Heart right ventricle (tissue), 16 donors: ENCODE measurements around the gene CHRNA9. TPM values are rescaled to one million over a fixed set of nuclear protein-coding genes. Genes with fewer than 3 reads are reported as not detected.
A peak's percentile ranks its signal among the peaks of the same experiment; 100 is the strongest.

Experiments
- ATAC-seq, 8 donors: fragments of 200-7000 bp; cut with Tn5 transposase; one replicate each; pipeline ENCODE4 v1.9.1; 2020; ENCODE audit warnings: mild to moderate bottlenecking in 8 of 8, moderate library complexity in 8 of 8, moderate number of reproducible peaks in 1 of 8
- DNase-seq, 2 donors: peaks; one replicate each; pipeline ENCODE4 v3.0.0-alpha.2; 2020
- H3K27ac ChIP-seq, 10 donors: fragments of 200-600 bp; sonication (generic) in 2 of 10; one replicate each; pipeline versions ENCODE4 v1.5.0 to v1.8.0; 2020 to 2022; ENCODE audit warnings: mild to moderate bottlenecking in 3 of 10
- H3K27me3 ChIP-seq, 7 donors: fragments of 200-600 bp; one replicate each; pipeline ENCODE4 v1.8.0; 2021 to 2022; ENCODE audit warnings: mild to moderate bottlenecking in 2 of 7
- H3K36me3 ChIP-seq, 9 donors: fragments of 200-600 bp; sonication (generic) in 1 of 9; one replicate each; pipeline versions ENCODE4 v1.5.0 to v1.8.0; 2020 to 2022; ENCODE audit warnings: mild to moderate bottlenecking in 2 of 9
- H3K4me1 ChIP-seq, 9 donors: fragments of 200-600 bp; sonication (generic) in 1 of 9; one replicate each; pipeline versions ENCODE4 v1.5.0 to v1.8.0; 2020 to 2022; ENCODE audit warnings: mild to moderate bottlenecking in 4 of 9
- H3K4me3 ChIP-seq, 10 donors: fragments of 200-600 bp; sonication (generic) in 2 of 10; one replicate each; pipeline versions ENCODE4 v1.5.0 to v1.8.0; 2020 to 2022; ENCODE audit warnings: mild to moderate bottlenecking in 7 of 10, moderate library complexity in 2 of 10
- H3K9me3 ChIP-seq, 11 donors: fragments of 200-600 bp in 10 of 11; sonication (generic) in 2 of 11; one replicate each; pipeline versions ENCODE4 v1.5.0 to v1.8.0; 2013 to 2022; ENCODE audit warnings: mild to moderate bottlenecking in 2 of 11, control low read depth in 1 of 11, moderate library complexity in 1 of 11
- CTCF ChIP-seq, 9 donors: fragments of 200-600 bp; sonication (generic) in 2 of 9; IDR thresholded peaks; one replicate each; pipeline versions ENCODE4 v1.5.0 to v1.8.0; 2021 to 2022; ENCODE audit warnings: antibody characterized with exemption in 9 of 9, mild to moderate bottlenecking in 5 of 9, moderate library complexity in 1 of 9
- WGBS, 2 donors: extraction: QIAGEN DNeasy Blood & Tissue Kit; methylation state at CpG; one replicate each; pipeline ENCODE4 v1.1.7; 2013; ENCODE audit warnings: inconsistent platforms in 1 of 2; 5-methylcytosine and 5-hydroxymethylcytosine counted together
- intact Hi-C, 10 donors: fragments of 100-400 bp; cut with DNase I; formaldehyde crosslinking; loops; one replicate each; pipeline versions ENCODE4 v1.11.1 to v1.14.2; 2022
- polyA plus RNA-seq, 2 donors: library from polyadenylated mRNA; stranded (reverse); fragments of 200-250 nt; gene quantifications; one replicate each; pipeline ENCODE4 v1.2.3, GENCODE V29; 2013
- total RNA-seq, 10 donors: library from RNA; stranded (reverse); fragmentation: NEBNext Ultra II Directional in 3 of 10; extraction: Animal tissue kit (Norgen Biotek cat#: 25700) in 3 of 10; gene quantifications; one replicate each; pipeline versions ENCODE4 v1.2.1 to v1.2.4, GENCODE V29; 2021 to 2023
- donor health status: Arrhythmogenic right ventricular cardiomyopathy.
- donor health status: ischemic (EF 13 %, LVEDD 7.1; RV severe dilation, severe dysfunction).
- donor health status: healthy with polysubstance abuse.
- donor health status: DM: no; HTN: yes; CAD: no.
- donor health status: DM: no; HTN: no; CAD: no.
- donor health status: ischemic (EF 25% LVEDD 6.9; RV normal size, moderate dysfunction).
- donor health status: ischemic (EF 25% LVEDD 5.7; RV mildly dilated, moderate dysfunction).
- donor health status: healthy.
- donor health status: DM: yes; HTN: yes; CAD: no.
- donor health status: Ischemic cardiomyopathy.
- donor health status: ischemic (EF 35%, LVEDD 5.7; RV mildly dilated, moderate dysfunction).
- donor health status: nonischemic (EF 11% LVEDD 7.7; RV severe dilation, severe dysfunction).
- donor health status: DM: yes; HTN: yes; CAD: no.
- donor health status: PGD.
- donor health status: ischemic (EF 29% LVEDD 5.4; RV normal size, mild dysfunction).
- donor health status: nonischemic (EF 23%, LVEDD 6.1; RV moderate dilation, normal function).

CHRNA9 gene
- total and polyA plus RNA-seq, 12 donors: not detected

- H3K4me1 ChIP-seq: peaks cover 0 to 57% (median 0%) of the 10 kb centered on the region in 9 donors
- H3K27me3 ChIP-seq: peaks cover 0 to 10% (median 3%) of the 10 kb centered on the region in 7 donors
- H3K9me3 ChIP-seq: peaks cover 0 to 6% (median 0%) of the 10 kb centered on the region in 11 donors
- DNase-seq (peak; percentile 13 to 33), ATAC-seq (peak in 7 of 8 donors; percentile 25 to 69 (median 61))
- 62 to 63% methylated on average over 15 of the region's 15 CpGs for WGBS, 2 donors
- H3K27ac ChIP-seq: peak overlapping the region in 3 of 10 donors; percentile 9 to 84 (median 17)
- no peak for TF ChIP-seq CTCF (IDR thresholded peaks at IDR 0.05)
- peak overlapping the region in 1 of 10 donors; percentile 11 for H3K4me3 ChIP-seq
- intact Hi-C loops: loop anchor here in 9 of 10 donors (2.0 to 10.0 kb wide), 4 partner anchors 156 to 253 kb away; partner anchors contain the start of gene N4BP2 (in 8 of the 9)
- H3K36me3 ChIP-seq: no peaks in the 10 kb centered on the region
These were observed 27.3 kb upstream of the CHRNA9 start for GRCh38 chr4:40307627-40308497.

GRCh38 chr4:40308528-40309122 is 26.5 kb upstream of the CHRNA9 start:
- Histone ChIP-seq H3K4me3 (no peak overlapping the region), H3K9me3 (peaks cover 0 to 6% (median 0%) of the 10 kb centered on the region in 11 donors), H3K36me3 (no peaks in the 10 kb centered on the region), H3K27ac (peak overlapping the region in 1 of 10 donors; percentile 84), H3K4me1 (peaks cover 0 to 57% (median 0%) of the 10 kb centered on the region in 9 donors), H3K27me3 (peaks cover 0 to 9% (median 0%) of the 10 kb centered on the region in 7 donors)
- no peak for ATAC-seq
- WGBS, 2 donors: 59 to 64% methylated on average over 4 of the region's 4 CpGs
- no peak for DNase-seq
- TF ChIP-seq CTCF (IDR thresholded peaks at IDR 0.05): no peak
- intact Hi-C loops: loop anchor here (1.0 to 10.0 kb wide), 5 partner anchors 156 to 254 kb away; partner anchors contain the start of gene N4BP2 (in 8 of the 10)

- Histone ChIP-seq H3K36me3 (no peaks in the 10 kb centered on the region), H3K9me3 (peaks cover 0 to 6% (median 0%) of the 10 kb centered on the region in 11 donors), H3K27ac (peak overlapping the region in 1 of 10 donors; percentile 84), H3K4me3 (peak overlapping the region in 1 of 10 donors; percentile 16), H3K27me3 (peaks cover 0 to 9% (median 0%) of the 10 kb centered on the region in 7 donors), H3K4me1 (peaks cover 0 to 57% (median 0%) of the 10 kb centered on the region in 9 donors)
- DNase-seq (peak; percentile 86 to 88), ATAC-seq (peak; percentile 80 to 92 (median 89))
- intact Hi-C loops: loop anchor here (1.0 to 10.0 kb wide), 5 partner anchors 157 to 255 kb away; partner anchors contain the start of gene N4BP2 (in 8 of the 10)
- TF ChIP-seq CTCF (IDR thresholded peaks at IDR 0.05): peak; percentile 59 to 95 (median 91)
- WGBS, 2 donors: 1 to 2% methylated on average over 10 of the region's 10 CpGs
These were observed 25.8 kb upstream of the CHRNA9 start for GRCh38 chr4:40309250-40309774.

- H3K36me3 ChIP-seq: no peaks in the 10 kb centered on the region
- peaks cover 0 to 51% (median 0%) of the 10 kb centered on the region in 9 donors for H3K4me1 ChIP-seq
- WGBS, 2 donors: 95 to 98% methylated on average over 8 of the region's 8 CpGs
- peaks cover 0 to 5% (median 0%) of the 10 kb centered on the region in 7 donors for H3K27me3 ChIP-seq
- H3K9me3 ChIP-seq: no peaks in the 10 kb centered on the region
- no peak for TF ChIP-seq CTCF (IDR thresholded peaks at IDR 0.05)
- H3K27ac ChIP-seq: peak overlapping the region in 1 of 10 donors; percentile 84
- ATAC-seq: no peak
- intact Hi-C loops: loop anchor here in 1 of 10 donors (10.0 kb wide), 1 partner anchor 845 kb away; no protein-coding TSS in a partner anchor
- DNase-seq: no peak
- no peak overlapping the region for H3K4me3 ChIP-seq
These were observed 24.9 kb upstream of the CHRNA9 start for GRCh38 chr4:40310225-40310624.
